IPS DF 19.7 (cell line): ENCODE data around the gene SLMAP.
A peak's percentile ranks its signal among the peaks of the same experiment; 100 is the strongest.
"Not testable (repeated sequence)": the region's sequence is repeated elsewhere in the genome, so short reads cannot be mapped to it uniquely, and the experiment has no call there.

ENCODE experiments used
- DNase-seq: peaks from one replicate; pipeline ENCODE4 v3.0.0-alpha.2; 2013; ENCODE audit warnings: low read depth, low spot score

The SLMAP gene

GRCh38 chr3:57794501-57794900 lies 38.4 kb downstream of the SLMAP start:
- DNase-seq = no peak

GRCh38 chr3:57794951-57795350 lies 38.8 kb downstream of the SLMAP start:
- DNase-seq = no peak

GRCh38 chr3:57796261-57796660 lies 40.2 kb downstream of the SLMAP start:
- DNase-seq = no peak

- no peak for DNase-seq
Observed at GRCh38 chr3:57797701-57798487, 41.8 kb downstream of the SLMAP start.

GRCh38 chr3:57803647-57804081 lies 47.6 kb downstream of the SLMAP start:
- DNase-seq = peak; percentile 56

- DNase-seq = no peak
Observed at GRCh38 chr3:57805266-57805665, 49.2 kb downstream of the SLMAP start.

- peak; percentile 42 for DNase-seq
Observed at GRCh38 chr3:57805674-57806073, 49.6 kb downstream of the SLMAP start.

- DNase-seq = not testable (repeated sequence)
Observed at GRCh38 chr3:57806195-57806594, 50.1 kb downstream of the SLMAP start.

- DNase-seq = no peak
Observed at GRCh38 chr3:57808961-57809608, 53.0 kb downstream of the SLMAP start.

- no peak for DNase-seq
Observed at GRCh38 chr3:57809609-57809968, 53.5 kb downstream of the SLMAP start.

- no peak for DNase-seq
Observed at GRCh38 chr3:57810048-57810447, 53.9 kb downstream of the SLMAP start.

- no peak for DNase-seq
Observed at GRCh38 chr3:57810471-57811137, 54.5 kb downstream of the SLMAP start.

- DNase-seq = no peak
Observed at GRCh38 chr3:57815036-57815435, 58.9 kb downstream of the SLMAP start.

- no peak for DNase-seq
Observed at GRCh38 chr3:57816471-57817095, 60.5 kb downstream of the SLMAP start.

- no peak for DNase-seq
Observed at GRCh38 chr3:57818772-57819171, 62.7 kb downstream of the SLMAP start.

- DNase-seq = no peak
Observed at GRCh38 chr3:57820479-57820878, 64.4 kb downstream of the SLMAP start.

- DNase-seq = no peak
Observed at GRCh38 chr3:57821765-57822164, 65.7 kb downstream of the SLMAP start.

GRCh38 chr3:57822686-57823085 lies 66.6 kb downstream of the SLMAP start:
- no peak for DNase-seq

GRCh38 chr3:57825116-57825515 lies 69.0 kb downstream of the SLMAP start:
- no peak for DNase-seq

GRCh38 chr3:57826245-57826951 lies 70.3 kb downstream of the SLMAP start:
- no peak for DNase-seq

GRCh38 chr3:57826952-57827723 lies 71.0 kb downstream of the SLMAP start:
- DNase-seq = no peak
